ENCODE data around the gene ITSN2. TPM values are rescaled to one million over a fixed set of nuclear protein-coding genes. Genes with fewer than 3 reads are reported as not detected.
A peak's percentile ranks its signal among the peaks of the same experiment; 100 is the strongest.

Gene ITSN2
- total and polyA plus RNA-seq, 4 donors, result 34.3 to 77.2 (median 54.5) TPM

GRCh38 chr2:24276349-24276899 lies 83.9 kb downstream of the ITSN2 start:
- DNase-seq, result no peak
- H3K4me3 ChIP-seq, result no peak overlapping the region
- H3K4me1 ChIP-seq (ENCODE audit: control insufficient read depth in 5 of 5, insufficient read depth in 5 of 5, low read length in 5 of 5), result peaks cover 0 to 15% (median 0%) of the 10 kb centered on the region in 5 donors
- peaks cover 0 to 18% (median 4%) of the 10 kb centered on the region in 4 donors for H3K36me3 ChIP-seq (ENCODE audit: control insufficient read depth in 4 of 4, insufficient read depth in 4 of 4, low read length in 4 of 4)
- no peaks in the 10 kb centered on the region for H3K9me3 ChIP-seq (ENCODE audit: control insufficient read depth in 4 of 4, insufficient read depth in 3 of 4, low read length in 3 of 4)
- ATAC-seq (ENCODE audit: insufficient read depth, low FRiP score), result no peak
- no peaks in the 10 kb centered on the region for H3K27me3 ChIP-seq (ENCODE audit: control insufficient read depth in 3 of 3, insufficient read depth in 3 of 3, low read length in 2 of 3)
- no peak overlapping the region for H3K9ac ChIP-seq (ENCODE audit: insufficient read depth in 1 of 2, low read length in 2 of 2)
- H3K27ac ChIP-seq (ENCODE audit: low read depth in 1 of 2, low read length in 1 of 2), result peak overlapping the region in 1 of 2 donors; percentile 39
- TF ChIP-seq, protein P1, sequence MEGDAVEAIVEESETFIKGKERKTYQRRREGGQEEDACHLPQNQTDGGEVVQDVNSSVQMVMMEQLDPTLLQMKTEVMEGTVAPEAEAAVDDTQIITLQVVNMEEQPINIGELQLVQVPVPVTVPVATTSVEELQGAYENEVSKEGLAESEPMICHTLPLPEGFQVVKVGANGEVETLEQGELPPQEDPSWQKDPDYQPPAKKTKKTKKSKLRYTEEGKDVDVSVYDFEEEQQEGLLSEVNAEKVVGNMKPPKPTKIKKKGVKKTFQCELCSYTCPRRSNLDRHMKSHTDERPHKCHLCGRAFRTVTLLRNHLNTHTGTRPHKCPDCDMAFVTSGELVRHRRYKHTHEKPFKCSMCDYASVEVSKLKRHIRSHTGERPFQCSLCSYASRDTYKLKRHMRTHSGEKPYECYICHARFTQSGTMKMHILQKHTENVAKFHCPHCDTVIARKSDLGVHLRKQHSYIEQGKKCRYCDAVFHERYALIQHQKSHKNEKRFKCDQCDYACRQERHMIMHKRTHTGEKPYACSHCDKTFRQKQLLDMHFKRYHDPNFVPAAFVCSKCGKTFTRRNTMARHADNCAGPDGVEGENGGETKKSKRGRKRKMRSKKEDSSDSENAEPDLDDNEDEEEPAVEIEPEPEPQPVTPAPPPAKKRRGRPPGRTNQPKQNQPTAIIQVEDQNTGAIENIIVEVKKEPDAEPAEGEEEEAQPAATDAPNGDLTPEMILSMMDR (IDR thresholded peaks at IDR 0.05; ENCODE audit: control extremely low read depth, extremely low read depth), result no peak
- WGBS, 2 donors, result 46% methylated on average over 4 of the region's 4 CpGs

DNA sequence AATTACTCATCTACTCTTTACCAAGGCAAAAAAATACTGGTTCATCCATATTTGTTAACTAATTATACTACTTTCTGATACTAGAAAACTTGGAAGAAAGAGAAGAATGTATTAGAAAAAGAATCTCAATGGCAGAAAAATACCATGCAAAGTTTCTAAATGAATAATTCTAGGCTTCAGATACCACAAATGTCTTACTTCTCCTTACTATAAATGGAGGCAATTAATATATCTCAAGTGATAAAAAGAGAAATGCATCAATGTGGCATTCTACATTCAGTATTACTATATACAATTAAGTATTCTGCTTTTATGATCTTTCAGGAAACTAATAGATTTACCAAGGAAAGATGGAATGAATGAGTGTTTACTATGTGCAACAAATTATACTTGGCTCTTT lies 85.5 kb downstream of the ITSN2 start:
- Histone ChIP-seq H3K36me3 (ENCODE audit: control insufficient read depth in 4 of 4, insufficient read depth in 4 of 4, low read length in 4 of 4) (peaks cover 0 to 21% (median 7%) of the 10 kb centered on the region in 4 donors), H3K27me3 (ENCODE audit: control insufficient read depth in 3 of 3, insufficient read depth in 3 of 3, low read length in 2 of 3) (no peaks in the 10 kb centered on the region), H3K4me1 (ENCODE audit: control insufficient read depth in 5 of 5, insufficient read depth in 5 of 5, low read length in 5 of 5) (peaks cover 0 to 15% (median 0%) of the 10 kb centered on the region in 5 donors), H3K9ac (ENCODE audit: insufficient read depth in 1 of 2, low read length in 2 of 2) (no peak overlapping the region), H3K27ac (ENCODE audit: low read depth in 1 of 2, low read length in 1 of 2) (no peak overlapping the region), H3K4me3 (no peak overlapping the region), H3K9me3 (ENCODE audit: control insufficient read depth in 4 of 4, insufficient read depth in 3 of 4, low read length in 3 of 4) (no peaks in the 10 kb centered on the region)
- DNase-seq (no peak), ATAC-seq (ENCODE audit: insufficient read depth, low FRiP score) (no peak)
- TF ChIP-seq, protein P1 (IDR thresholded peaks at IDR 0.05; ENCODE audit: control extremely low read depth, extremely low read depth), result no peak

- Histone ChIP-seq H3K9ac (ENCODE audit: insufficient read depth in 1 of 2, low read length in 2 of 2) (no peak overlapping the region), H3K27ac (ENCODE audit: low read depth in 1 of 2, low read length in 1 of 2) (no peak overlapping the region), H3K4me1 (ENCODE audit: control insufficient read depth in 5 of 5, insufficient read depth in 5 of 5, low read length in 5 of 5) (peaks cover 0 to 15% (median 0%) of the 10 kb centered on the region in 5 donors), H3K4me3 (no peak overlapping the region), H3K27me3 (ENCODE audit: control insufficient read depth in 3 of 3, insufficient read depth in 3 of 3, low read length in 2 of 3) (no peaks in the 10 kb centered on the region), H3K36me3 (ENCODE audit: control insufficient read depth in 4 of 4, insufficient read depth in 4 of 4, low read length in 4 of 4) (peaks cover 6 to 15% (median 12%) of the 10 kb centered on the region in 4 donors), H3K9me3 (ENCODE audit: control insufficient read depth in 4 of 4, insufficient read depth in 3 of 4, low read length in 3 of 4) (no peaks in the 10 kb centered on the region)
- TF ChIP-seq, protein P1 (IDR thresholded peaks at IDR 0.05; ENCODE audit: control extremely low read depth, extremely low read depth), result no peak
- whole genome bisulfite sequencing, 2 donors, result 84 to 86% methylated on average over 2 of the region's 2 CpGs
- no peak for ATAC-seq (ENCODE audit: insufficient read depth, low FRiP score)
- DNase-seq, result no peak
Measured at GRCh38 chr2:24273598-24273997, 86.7 kb downstream of the ITSN2 start.

DNA sequence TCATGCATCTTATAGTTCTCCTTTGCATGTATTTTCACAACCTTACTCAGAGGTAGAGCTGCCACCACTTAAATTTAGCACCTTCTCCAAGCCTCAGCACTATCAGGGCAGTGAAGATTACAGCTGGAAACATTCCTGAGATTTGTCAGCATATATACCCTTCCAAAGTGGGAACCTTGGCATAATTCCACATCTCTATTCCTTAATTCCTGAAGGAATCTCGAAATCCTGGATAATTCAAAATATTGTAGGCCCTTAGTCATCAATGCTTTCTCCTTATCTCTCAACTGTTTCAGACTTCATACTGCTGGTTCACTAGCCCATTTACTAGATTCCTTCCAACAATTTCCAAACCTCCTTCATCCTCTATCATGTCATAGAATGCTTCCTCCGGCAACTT lies 87.4 kb downstream of the ITSN2 start:
- H3K36me3 ChIP-seq (ENCODE audit: control insufficient read depth in 4 of 4, insufficient read depth in 4 of 4, low read length in 4 of 4), result peaks cover 9 to 16% (median 12%) of the 10 kb centered on the region in 4 donors
- no peak overlapping the region for H3K4me3 ChIP-seq
- ATAC-seq (ENCODE audit: insufficient read depth, low FRiP score), result no peak
- no peaks in the 10 kb centered on the region for H3K27me3 ChIP-seq (ENCODE audit: control insufficient read depth in 3 of 3, insufficient read depth in 3 of 3, low read length in 2 of 3)
- no peaks in the 10 kb centered on the region for H3K9me3 ChIP-seq (ENCODE audit: control insufficient read depth in 4 of 4, insufficient read depth in 3 of 4, low read length in 3 of 4)
- WGBS, 2 donors, result 88 to 94% methylated on average over 2 of the region's 2 CpGs
- H3K27ac ChIP-seq (ENCODE audit: low read depth in 1 of 2, low read length in 1 of 2), result no peak overlapping the region
- no peak overlapping the region for H3K9ac ChIP-seq (ENCODE audit: insufficient read depth in 1 of 2, low read length in 2 of 2)
- H3K4me1 ChIP-seq (ENCODE audit: control insufficient read depth in 5 of 5, insufficient read depth in 5 of 5, low read length in 5 of 5), result peaks cover 0 to 15% (median 0%) of the 10 kb centered on the region in 5 donors
- TF ChIP-seq, protein P1 (IDR thresholded peaks at IDR 0.05; ENCODE audit: control extremely low read depth, extremely low read depth), result no peak
- DNase-seq, result no peak
